Activated CD4-positive, alpha-beta memory T cell treated with anti-CD3 and anti-CD28 coated beads for 36 hours (primary cell): ENCODE results near the gene APC. TPM values are rescaled to one million over a fixed set of nuclear protein-coding genes. Genes with fewer than 3 reads are reported as not detected.

Experiments
- CTCF ChIA-PET: fragments of 350-600 bp; sonication (Branson Sonifier 250); formaldehyde crosslinking; loops from one replicate; lab custom pipeline; 2021; ENCODE audit warnings: antibody characterized with exemption, inconsistent platforms; lab: Charles Lee
- POLR2A ChIA-PET: fragments of 350-600 bp; sonication (Branson Sonifier 250); formaldehyde crosslinking; loops from one replicate; lab custom pipeline; 2021; ENCODE audit warnings: antibody characterized with exemption; lab: Charles Lee
- DNase-seq: peaks from one replicate; pipeline ENCODE4 v3.0.0-alpha.2; 2020
- H3K27ac Mint-ChIP-seq: one replicate; pipeline ENCODE4 v1.8.0; 2021; ENCODE audit warnings: mixed read lengths
- H3K27me3 Mint-ChIP-seq: one replicate; pipeline ENCODE4 v1.8.0; 2021; ENCODE audit warnings: mixed read lengths
- H3K36me3 Mint-ChIP-seq: one replicate; pipeline ENCODE4 v1.8.0; 2021; ENCODE audit warnings: mixed read lengths
- H3K4me1 Mint-ChIP-seq: one replicate; pipeline ENCODE4 v1.8.0; 2021; ENCODE audit warnings: low read depth, mixed read lengths
- H3K4me3 Mint-ChIP-seq: one replicate; pipeline ENCODE4 v1.8.0; 2021; ENCODE audit warnings: mild to moderate bottlenecking, mixed read lengths
- H3K9me3 Mint-ChIP-seq: one replicate; pipeline ENCODE4 v1.8.0; 2021; ENCODE audit warnings: mixed read lengths
- intact Hi-C: fragments of 100-400 bp; cut with micrococcal nuclease; formaldehyde crosslinking; loops from one replicate; pipeline ENCODE4 v1.15.1; 2023
- total RNA-seq, 2 experiments: library from RNA; stranded (reverse); gene quantifications; one replicate each; pipeline ENCODE4 v1.2.3, GENCODE V29; 2021

Gene APC
- total RNA-seq, 2 experiments from 2014 or later = 17.3 to 20.1 TPM

DNA sequence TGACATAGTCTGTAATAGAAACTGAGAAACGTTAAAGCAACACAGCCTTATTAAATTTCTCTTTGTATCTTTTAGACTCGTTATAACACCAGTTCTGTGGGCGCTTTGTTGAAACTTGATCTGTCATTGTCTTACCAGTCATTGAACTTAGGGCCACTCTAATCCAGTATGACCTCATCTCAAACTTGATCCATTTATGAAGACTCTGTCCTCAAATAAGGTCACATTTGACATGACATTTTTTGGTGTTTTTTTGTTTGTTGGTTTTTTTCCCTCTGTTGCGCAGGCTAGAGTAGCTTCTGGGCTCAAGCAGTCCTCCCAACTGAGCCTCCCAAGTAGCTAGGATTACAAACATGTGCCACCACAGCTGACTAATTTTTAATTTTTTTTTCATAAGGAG is 5.9 kb downstream of the APC start:
- H3K4me1 Mint-ChIP-seq = peaks cover 3% of the 10 kb centered on the region
- no peaks in the 10 kb centered on the region for H3K36me3 Mint-ChIP-seq
- intact Hi-C loops = no loop called here
- no peak overlapping the region for H3K4me3 Mint-ChIP-seq
- no peak overlapping the region for H3K27ac Mint-ChIP-seq
- no peak for DNase-seq
- H3K27me3 Mint-ChIP-seq = no peaks in the 10 kb centered on the region
- ChIA-PET POLR2A (no interaction called here), CTCF (interaction anchor here (0.6 to 2.0 kb wide), 2 partner anchors 14 to 36 kb away, joined by 5 to 9 read pairs; no protein-coding TSS in a partner anchor)
- H3K9me3 Mint-ChIP-seq = no peaks in the 10 kb centered on the region

DNA sequence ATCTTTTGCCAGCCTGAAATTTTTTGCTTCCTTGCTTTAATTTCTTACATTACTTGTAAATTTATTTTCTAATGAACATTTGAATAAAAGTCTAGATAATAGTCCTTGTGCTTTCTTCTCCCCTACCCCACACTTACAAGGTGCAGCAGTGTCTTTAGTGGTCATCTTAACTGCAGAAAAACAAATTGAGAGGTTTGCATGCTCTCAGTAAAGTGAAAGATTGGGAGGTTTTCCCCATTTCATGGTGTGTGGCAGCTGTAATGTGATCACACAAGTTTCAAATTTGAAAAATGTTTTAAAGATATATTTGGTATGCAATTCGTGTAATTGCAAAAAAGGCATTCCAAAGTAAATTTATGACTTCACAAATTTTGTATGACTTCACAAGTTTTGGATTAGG is 14.7 kb downstream of the APC start:
- peaks cover 6% of the 10 kb centered on the region for H3K4me1 Mint-ChIP-seq
- intact Hi-C loops = no loop called here
- no peak overlapping the region for H3K4me3 Mint-ChIP-seq
- H3K36me3 Mint-ChIP-seq = no peaks in the 10 kb centered on the region
- CTCF ChIA-PET = no interaction called here
- no peaks in the 10 kb centered on the region for H3K27me3 Mint-ChIP-seq
- no peak overlapping the region for H3K27ac Mint-ChIP-seq
- DNase-seq = no peak
- no peaks in the 10 kb centered on the region for H3K9me3 Mint-ChIP-seq
- POLR2A ChIA-PET = no interaction called here

- Mint-ChIP-seq H3K4me1 (peaks cover 2% of the 10 kb centered on the region), H3K27ac (no peak overlapping the region), H3K36me3 (peaks cover 6% of the 10 kb centered on the region), H3K4me3 (no peak overlapping the region), H3K27me3 (no peaks in the 10 kb centered on the region), H3K9me3 (no peaks in the 10 kb centered on the region)
- CTCF ChIA-PET = interaction anchor here (1.1 to 6.3 kb wide), 2 partner anchors 64 to 204 kb away, joined by 4 to 152 read pairs; no protein-coding TSS in a partner anchor
- POLR2A ChIA-PET = interaction anchor here (0.7 kb wide), 1 partner anchor 20 kb away, joined by 4 read pairs; no protein-coding TSS in a partner anchor
- DNase-seq = no peak
- intact Hi-C loops = loop anchor here (2.0 to 5.0 kb wide), 4 partner anchors 48 to 593 kb away; partner anchors contain the start of gene EPB41L4A
These were observed 18.0 kb downstream of the APC start for GRCh38 chr5:112755703-112756102.

DNA sequence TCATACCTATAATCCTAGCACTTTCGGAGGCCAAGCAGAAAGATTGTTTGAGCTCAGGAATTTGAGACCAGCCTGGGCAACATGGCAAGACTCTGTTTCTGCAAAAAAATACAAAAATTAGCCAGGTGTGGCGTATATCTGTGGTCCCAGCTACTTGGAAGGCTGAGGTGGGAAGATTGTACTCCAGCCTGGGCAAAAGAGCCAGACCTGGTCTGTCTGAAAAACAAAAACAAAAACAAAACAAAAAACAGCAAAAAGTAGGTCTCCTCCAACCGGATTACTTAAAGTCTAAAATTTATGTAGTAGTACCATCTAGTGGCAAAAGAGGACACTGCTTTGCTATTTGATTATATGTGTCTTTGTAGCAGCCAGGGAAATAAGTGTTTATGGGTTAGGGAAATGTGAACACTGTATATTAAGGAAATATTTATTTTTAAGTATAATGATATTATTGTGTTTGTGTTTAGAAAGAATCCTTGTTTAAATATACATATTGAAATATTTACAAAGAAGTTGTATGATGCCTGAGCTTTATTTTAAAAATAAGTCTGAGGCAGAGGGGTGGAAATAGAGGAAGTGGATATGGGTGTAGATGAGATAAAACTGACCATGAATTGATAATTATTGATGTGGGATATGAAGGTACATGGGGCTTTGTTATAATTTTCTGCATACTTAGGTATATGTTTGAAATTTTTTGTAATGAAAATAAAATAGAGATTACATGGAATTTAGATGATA is 20.0 kb downstream of the APC start:
- no peaks in the 10 kb centered on the region for H3K4me1 Mint-ChIP-seq
- H3K36me3 Mint-ChIP-seq = peaks cover 6% of the 10 kb centered on the region
- ChIA-PET CTCF (interaction anchor here (0.5 to 6.3 kb wide), 30 partner anchors 9 to 847 kb away, joined by 3 to 152 read pairs (median 4); partner anchors contain the start of gene APC), POLR2A (no interaction called here)
- no peak for DNase-seq
- no peaks in the 10 kb centered on the region for H3K27me3 Mint-ChIP-seq
- no peaks in the 10 kb centered on the region for H3K9me3 Mint-ChIP-seq
- H3K27ac Mint-ChIP-seq = no peak overlapping the region
- intact Hi-C loops = loop anchor here (1.0 to 5.0 kb wide), 6 partner anchors 50 to 595 kb away; partner anchors contain the start of gene EPB41L4A
- no peak overlapping the region for H3K4me3 Mint-ChIP-seq

DNA sequence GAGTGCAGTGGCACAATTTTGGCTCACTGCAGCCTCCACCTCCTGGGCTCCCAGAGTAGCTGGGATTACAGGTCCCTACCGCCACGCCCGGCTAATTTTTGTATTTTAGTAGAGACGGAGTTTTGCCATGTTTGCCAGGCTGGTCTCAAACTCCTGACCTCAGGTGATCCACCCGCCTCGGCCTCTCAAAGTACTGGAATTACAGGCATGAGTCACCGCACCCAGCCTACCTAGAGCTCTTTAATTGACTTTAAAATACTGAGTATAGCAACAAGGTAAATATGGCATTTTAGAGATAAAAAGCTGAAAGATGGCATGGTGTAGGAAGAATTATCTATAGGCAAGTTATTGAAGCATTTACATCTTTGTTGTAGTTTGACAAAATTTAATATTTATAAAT is 21.0 kb downstream of the APC start:
- DNase-seq = no peak
- H3K36me3 Mint-ChIP-seq = peaks cover 6% of the 10 kb centered on the region
- no peaks in the 10 kb centered on the region for H3K9me3 Mint-ChIP-seq
- POLR2A ChIA-PET = no interaction called here
- intact Hi-C loops = loop anchor here (5.0 kb wide), 2 partner anchors 51 to 596 kb away; no protein-coding TSS in a partner anchor
- no peak overlapping the region for H3K4me3 Mint-ChIP-seq
- CTCF ChIA-PET = interaction anchor here (0.9 to 6.3 kb wide), 11 partner anchors 9 to 589 kb away, joined by 3 to 152 read pairs (median 4); no protein-coding TSS in a partner anchor
- H3K27ac Mint-ChIP-seq = no peak overlapping the region
- H3K4me1 Mint-ChIP-seq = no peaks in the 10 kb centered on the region
- H3K27me3 Mint-ChIP-seq = no peaks in the 10 kb centered on the region

GRCh38 chr5:112762113-112762810 is 24.6 kb downstream of the APC start:
- Mint-ChIP-seq H3K4me3 (no peak overlapping the region), H3K9me3 (no peaks in the 10 kb centered on the region), H3K27me3 (no peaks in the 10 kb centered on the region), H3K4me1 (no peaks in the 10 kb centered on the region), H3K27ac (no peak overlapping the region), H3K36me3 (peaks cover 6% of the 10 kb centered on the region)
- ChIA-PET CTCF (no interaction called here), POLR2A (no interaction called here)
- DNase-seq = no peak
- intact Hi-C loops = no loop called here

DNA sequence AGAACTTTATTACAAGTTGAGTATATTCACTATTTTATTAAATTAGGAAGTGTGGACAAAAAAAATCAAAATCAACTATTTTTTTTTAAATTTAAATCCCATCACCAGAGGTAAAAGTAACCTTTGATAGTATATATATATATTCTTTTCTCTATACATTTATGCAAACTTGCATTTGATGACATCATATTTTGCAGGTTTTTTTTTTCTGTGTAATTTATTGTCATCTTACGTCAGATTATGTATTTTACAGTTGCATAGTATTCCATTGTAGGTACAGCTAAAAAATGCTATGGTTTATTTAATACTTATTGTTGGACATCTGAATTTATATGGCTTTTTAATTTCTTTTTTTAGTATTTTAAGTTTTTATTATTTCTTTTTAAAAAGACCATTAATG is 25.5 kb downstream of the APC start:
- intact Hi-C loops = no loop called here
- Mint-ChIP-seq H3K9me3 (no peaks in the 10 kb centered on the region), H3K27ac (no peak overlapping the region), H3K4me3 (no peak overlapping the region), H3K27me3 (no peaks in the 10 kb centered on the region), H3K36me3 (peaks cover 6% of the 10 kb centered on the region), H3K4me1 (no peaks in the 10 kb centered on the region)
- POLR2A ChIA-PET = no interaction called here
- no peak for DNase-seq
- CTCF ChIA-PET = interaction anchor here (0.6 to 0.9 kb wide), 3 partner anchors 9 to 556 kb away, joined by 3 read pairs; no protein-coding TSS in a partner anchor

DNA sequence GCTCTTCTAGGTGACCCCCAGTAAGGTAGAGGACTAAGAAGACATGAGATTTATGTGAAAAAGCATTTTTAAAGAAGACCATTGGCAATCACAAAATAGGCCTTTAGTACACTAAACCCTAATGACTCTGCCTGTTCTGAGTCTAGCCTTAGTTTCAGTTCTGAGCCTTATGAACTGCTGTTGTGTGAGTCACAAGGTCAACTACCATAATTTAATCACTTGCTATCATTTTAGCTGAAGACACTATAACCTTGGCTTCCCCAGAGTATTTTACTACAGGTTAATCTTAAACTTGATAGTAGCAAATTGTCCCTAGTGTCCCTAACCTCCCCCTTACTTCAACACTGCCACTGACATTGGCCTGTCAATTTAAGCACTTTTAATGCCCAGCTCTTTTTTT is 34.4 kb downstream of the APC start:
- Mint-ChIP-seq H3K27ac (no peak overlapping the region), H3K4me3 (no peak overlapping the region), H3K36me3 (peaks cover 9% of the 10 kb centered on the region), H3K9me3 (no peaks in the 10 kb centered on the region), H3K27me3 (no peaks in the 10 kb centered on the region), H3K4me1 (peaks cover 3% of the 10 kb centered on the region)
- no peak for DNase-seq
- ChIA-PET POLR2A (no interaction called here), CTCF (interaction anchor here (0.5 to 1.1 kb wide), 3 partner anchors 9 to 221 kb away, joined by 3 to 4 read pairs (median 4); no protein-coding TSS in a partner anchor)
- intact Hi-C loops = no loop called here

DNA sequence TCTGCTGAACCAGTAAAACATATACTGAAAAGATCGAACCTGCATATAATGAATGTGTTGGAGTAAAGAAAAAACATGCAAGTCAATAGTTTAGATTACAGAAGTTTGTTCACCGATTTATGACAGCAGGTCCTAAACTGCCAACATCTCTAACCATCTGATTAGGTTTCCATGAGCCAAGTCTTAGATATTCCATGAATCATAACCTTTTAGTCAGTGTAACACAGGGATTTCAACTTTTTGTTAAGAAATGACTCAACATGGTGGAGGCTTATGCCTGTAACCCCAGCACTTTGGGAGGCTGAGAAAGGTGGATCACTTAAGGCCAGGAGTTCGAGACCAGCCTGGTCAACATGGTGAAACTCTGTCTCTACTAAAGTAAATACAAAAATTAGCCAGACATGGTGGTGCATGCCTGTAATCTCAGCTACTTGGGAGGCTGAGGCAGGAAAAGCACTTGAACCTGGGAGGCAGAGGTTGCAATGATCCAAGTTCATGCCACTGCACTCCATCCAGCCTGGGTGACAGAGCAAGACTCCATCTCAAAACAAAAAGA is 38.7 kb downstream of the APC start:
- H3K4me3 Mint-ChIP-seq = no peak overlapping the region
- intact Hi-C loops = no loop called here
- H3K9me3 Mint-ChIP-seq = no peaks in the 10 kb centered on the region
- DNase-seq = no peak
- no peak overlapping the region for H3K27ac Mint-ChIP-seq
- H3K36me3 Mint-ChIP-seq = peaks cover 16% of the 10 kb centered on the region
- ChIA-PET POLR2A (no interaction called here), CTCF (interaction anchor here (0.6 kb wide), 1 partner anchor 434 kb away, joined by 3 read pairs; no protein-coding TSS in a partner anchor)
- H3K27me3 Mint-ChIP-seq = no peaks in the 10 kb centered on the region
- peaks cover 6% of the 10 kb centered on the region for H3K4me1 Mint-ChIP-seq

GRCh38 chr5:112779531-112779930 is 41.8 kb downstream of the APC start:
- ChIA-PET POLR2A (no interaction called here), CTCF (interaction anchor here (0.6 to 0.7 kb wide), 2 partner anchors 31 to 36 kb away, joined by 3 to 5 read pairs; no protein-coding TSS in a partner anchor)
- no peak overlapping the region for H3K4me3 Mint-ChIP-seq
- H3K9me3 Mint-ChIP-seq = no peaks in the 10 kb centered on the region
- no peak overlapping the region for H3K27ac Mint-ChIP-seq
- H3K27me3 Mint-ChIP-seq = no peaks in the 10 kb centered on the region
- intact Hi-C loops = no loop called here
- H3K4me1 Mint-ChIP-seq = peaks cover 3% of the 10 kb centered on the region
- no peak for DNase-seq
- H3K36me3 Mint-ChIP-seq = peaks cover 16% of the 10 kb centered on the region

DNA sequence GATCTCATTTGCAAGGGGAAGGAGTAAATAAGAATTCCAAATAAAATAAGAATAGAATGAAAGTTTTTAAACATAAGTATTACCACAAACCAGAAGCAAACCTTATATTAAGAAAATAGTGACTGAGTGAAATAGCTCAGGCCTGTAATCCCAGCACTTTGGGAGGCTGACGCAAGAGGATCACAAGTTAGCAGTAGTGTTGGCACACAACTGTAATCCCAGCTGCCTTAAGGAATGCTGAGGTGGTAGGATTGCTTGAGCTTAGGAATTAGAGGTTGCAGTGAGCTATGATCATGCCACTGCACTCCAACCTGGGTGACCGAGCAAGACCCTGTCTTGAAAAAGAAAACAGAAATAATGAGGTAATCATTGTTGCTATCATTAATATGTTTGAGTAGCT is 47.0 kb downstream of the APC start:
- intact Hi-C loops = no loop called here
- Mint-ChIP-seq H3K4me1 (no peaks in the 10 kb centered on the region), H3K4me3 (no peak overlapping the region), H3K27me3 (no peaks in the 10 kb centered on the region), H3K9me3 (no peaks in the 10 kb centered on the region), H3K36me3 (peaks cover 7% of the 10 kb centered on the region), H3K27ac (no peak overlapping the region)
- ChIA-PET POLR2A (no interaction called here), CTCF (no interaction called here)
- DNase-seq = no peak

DNA sequence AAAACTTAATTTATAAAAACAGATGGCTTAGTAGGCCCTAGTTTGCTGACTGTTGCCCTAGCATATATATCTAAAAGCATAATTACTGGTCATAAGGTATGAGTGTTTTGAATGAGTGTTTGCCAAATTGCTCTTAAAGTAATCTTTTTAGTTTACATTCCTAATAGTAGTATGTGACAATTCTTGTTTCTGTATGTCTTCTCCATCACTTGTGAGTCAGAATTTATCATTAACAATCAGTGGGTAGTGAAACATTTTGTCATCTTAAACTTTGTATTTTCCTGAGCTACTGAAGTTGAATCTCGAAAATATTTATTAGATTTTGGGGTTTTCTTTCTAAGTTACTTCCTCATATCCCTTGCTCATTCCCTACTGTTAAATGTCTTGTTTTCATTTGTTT is 49.6 kb downstream of the APC start:
- no peak overlapping the region for H3K27ac Mint-ChIP-seq
- no peaks in the 10 kb centered on the region for H3K27me3 Mint-ChIP-seq
- intact Hi-C loops = no loop called here
- H3K4me1 Mint-ChIP-seq = no peaks in the 10 kb centered on the region
- no peak for DNase-seq
- ChIA-PET POLR2A (interaction anchor here (0.6 kb wide), 1 partner anchor 77 kb away, joined by 3 read pairs; no protein-coding TSS in a partner anchor), CTCF (interaction anchor here (1.0 kb wide), 1 partner anchor 891 kb away, joined by 3 read pairs; no protein-coding TSS in a partner anchor)
- no peaks in the 10 kb centered on the region for H3K9me3 Mint-ChIP-seq
- H3K4me3 Mint-ChIP-seq = no peak overlapping the region
- H3K36me3 Mint-ChIP-seq = peaks cover 3% of the 10 kb centered on the region
